ENCODE measurements around the gene LRRC61. TPM values are rescaled to one million over a fixed set of nuclear protein-coding genes. Genes with fewer than 3 reads are reported as not detected.
A peak's percentile ranks its signal among the peaks of the same experiment; 100 is the strongest.
"Not testable (repeated sequence)": the region's sequence is repeated elsewhere in the genome, so short reads cannot be mapped to it uniquely, and the experiment has no call there.

Gene LRRC61
- total and polyA plus RNA-seq, 2 of the 13 experiments (the other 11 are each of a cell fraction or from before 2014, with no cell fraction given): 33.0 to 34.8 TPM

DNA sequence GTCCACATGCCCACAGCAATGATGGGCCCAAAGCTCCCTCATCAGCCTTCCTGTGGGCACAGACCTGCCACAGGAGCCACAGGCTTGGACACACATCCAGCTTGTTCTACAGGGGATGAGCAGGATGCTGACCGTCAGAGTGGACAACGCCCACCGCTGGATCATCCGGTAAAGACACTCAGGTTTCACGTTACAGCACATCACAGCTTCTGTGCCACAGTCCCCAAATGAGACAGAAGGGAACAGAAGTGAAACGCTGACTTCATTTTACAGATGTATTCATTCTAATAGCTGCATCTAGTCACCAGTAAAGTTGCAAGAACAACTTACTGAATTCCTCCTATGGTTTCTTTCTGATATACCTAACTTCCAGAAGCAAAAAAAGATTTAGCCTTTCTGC is 32.8 kb upstream of the LRRC61 start:
- H4K20me1 ChIP-seq (ENCODE audit: insufficient read depth, low read length); H3K79me2 ChIP-seq (ENCODE audit: insufficient read depth, low read length); H3K27me3 ChIP-seq (ENCODE audit: control insufficient read depth in 1 of 2, insufficient read depth in 2 of 2, low read length in 2 of 2); CTCF ChIA-PET (ENCODE audit: low intra/inter-chr PET ratio, low total read pairs); DNase-seq (ENCODE audit: low spot score); H3K36me3 ChIP-seq (replicated peaks in 1 of 2; ENCODE audit: control insufficient read depth in 1 of 2, insufficient read depth in 2 of 2, low read length in 2 of 2); H3K4me3 ChIP-seq (replicated peaks in 1 of 3; ENCODE audit: insufficient read depth in 1 of 3, low read depth in 2 of 3, low read length in 3 of 3); FAIRE-seq; BruUV-seq (replicated peaks); H3K9me3 ChIP-seq (ENCODE audit: low read length); POLR2A ChIA-PET; H3K4me2 ChIP-seq (ENCODE audit: low read depth, low read length); ATAC-seq; H3K27ac ChIP-seq (ENCODE audit: extremely low read length, insufficient read depth, low read length); H3K9ac ChIP-seq (ENCODE audit: insufficient read depth, low read depth, low read length); intact Hi-C loops (cut with micrococcal nuclease; ENCODE audit: unreplicated experiment); H2AFZ ChIP-seq (ENCODE audit: low read length): not testable (repeated sequence)
- 93% methylated on average over 1 of the region's 6 CpGs for WGBS (ENCODE audit: low lambda C conversion rate)
- H3K4me1 ChIP-seq (ENCODE audit: insufficient read depth, low read length): peaks cover 17% of the 10 kb centered on the region; the same call in 1 of the 2 replicates
- in situ Hi-C loops (cut with HindIII; ENCODE audit: extremely low pct_ligation_motif_present, low pct_unique_long_range_greater_than_20kb): loop anchor here (25.0 kb wide), 1 partner anchor 472 kb away; no protein-coding TSS in a partner anchor

DNA sequence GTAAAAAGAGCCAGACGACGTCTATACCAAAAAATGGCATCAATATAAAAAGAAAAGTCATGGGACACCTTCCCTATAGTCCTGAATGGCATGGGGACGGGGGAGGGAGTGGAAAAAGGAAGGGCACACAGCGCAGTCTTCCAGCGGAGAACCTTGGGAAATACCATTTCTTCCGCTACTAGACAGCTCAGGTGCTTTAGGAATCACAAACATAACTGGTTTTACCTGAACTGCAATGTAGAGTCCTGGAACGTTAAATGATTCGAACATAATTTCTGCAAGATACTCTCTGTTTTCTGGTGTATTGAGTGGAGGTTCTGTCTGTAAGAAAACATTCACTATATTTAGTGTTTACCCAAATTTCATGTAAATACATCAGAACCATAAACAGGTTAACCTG is 28.1 kb upstream of the LRRC61 start:
- H3K4me3 ChIP-seq (replicated peaks in 1 of 3; ENCODE audit: insufficient read depth in 1 of 3, low read depth in 2 of 3, low read length in 3 of 3); intact Hi-C loops (cut with micrococcal nuclease; ENCODE audit: unreplicated experiment); H3K27ac ChIP-seq (ENCODE audit: extremely low read length, insufficient read depth, low read length); FAIRE-seq; H3K9me3 ChIP-seq (ENCODE audit: low read length); H3K36me3 ChIP-seq (replicated peaks in 1 of 2; ENCODE audit: control insufficient read depth in 1 of 2, insufficient read depth in 2 of 2, low read length in 2 of 2); DNase-seq (ENCODE audit: low spot score); ATAC-seq; H3K4me2 ChIP-seq (ENCODE audit: low read depth, low read length); H3K9ac ChIP-seq (ENCODE audit: insufficient read depth, low read depth, low read length); POLR2A ChIA-PET; H3K27me3 ChIP-seq (ENCODE audit: control insufficient read depth in 1 of 2, insufficient read depth in 2 of 2, low read length in 2 of 2); H4K20me1 ChIP-seq (ENCODE audit: insufficient read depth, low read length); CTCF ChIA-PET (ENCODE audit: low intra/inter-chr PET ratio, low total read pairs); H3K79me2 ChIP-seq (ENCODE audit: insufficient read depth, low read length); BruUV-seq (replicated peaks); H2AFZ ChIP-seq (ENCODE audit: low read length); H3K4me1 ChIP-seq (ENCODE audit: insufficient read depth, low read length): not testable (repeated sequence)
- in situ Hi-C loops (cut with HindIII; ENCODE audit: extremely low pct_ligation_motif_present, low pct_unique_long_range_greater_than_20kb): loop anchor here (25.0 kb wide), 1 partner anchor 467 kb away; no protein-coding TSS in a partner anchor
- 91% methylated on average over 8 of the region's 8 CpGs for WGBS (ENCODE audit: low lambda C conversion rate)

- POLR2A ChIA-PET; DNase-seq (ENCODE audit: low spot score); H3K27me3 ChIP-seq (ENCODE audit: control insufficient read depth in 1 of 2, insufficient read depth in 2 of 2, low read length in 2 of 2); H3K4me2 ChIP-seq (ENCODE audit: low read depth, low read length); H3K36me3 ChIP-seq (replicated peaks in 1 of 2; ENCODE audit: control insufficient read depth in 1 of 2, insufficient read depth in 2 of 2, low read length in 2 of 2); H3K9ac ChIP-seq (ENCODE audit: insufficient read depth, low read depth, low read length); H4K20me1 ChIP-seq (ENCODE audit: insufficient read depth, low read length); H3K4me1 ChIP-seq (ENCODE audit: insufficient read depth, low read length); H3K27ac ChIP-seq (ENCODE audit: extremely low read length, insufficient read depth, low read length); BruUV-seq (replicated peaks); intact Hi-C loops (cut with micrococcal nuclease; ENCODE audit: unreplicated experiment); H3K79me2 ChIP-seq (ENCODE audit: insufficient read depth, low read length); H3K9me3 ChIP-seq (ENCODE audit: low read length); H3K4me3 ChIP-seq (replicated peaks in 1 of 3; ENCODE audit: insufficient read depth in 1 of 3, low read depth in 2 of 3, low read length in 3 of 3); FAIRE-seq; CTCF ChIA-PET (ENCODE audit: low intra/inter-chr PET ratio, low total read pairs); H2AFZ ChIP-seq (ENCODE audit: low read length): not testable (repeated sequence)
- in situ Hi-C loops (cut with HindIII; ENCODE audit: extremely low pct_ligation_motif_present, low pct_unique_long_range_greater_than_20kb): loop anchor here (25.0 kb wide), 1 partner anchor 467 kb away; no protein-coding TSS in a partner anchor
- ATAC-seq: peak; percentile 95
- WGBS (ENCODE audit: low lambda C conversion rate): 69% methylated on average over 2 of the region's 8 CpGs
Observed at GRCh38 chr7:150295614-150296013, 27.5 kb upstream of the LRRC61 start.

Data from HepG2 (cell line).